IPS-15b (cell line): ENCODE measurements around the gene HNRNPC.

Experiments used
- H3K27me3 ChIP-seq: one replicate; pipeline ENCODE4 v1.6.1; 2013; ENCODE audit warnings: low read length; ENCODE audit not compliant: control insufficient read depth, insufficient read depth
- H3K36me3 ChIP-seq: one replicate; pipeline ENCODE4 v1.6.1; 2013; ENCODE audit warnings: low read length; ENCODE audit not compliant: control insufficient read depth, insufficient read depth
- H3K4me1 ChIP-seq: one replicate; pipeline ENCODE4 v1.6.1; 2013; ENCODE audit warnings: mild to moderate bottlenecking, low read length; ENCODE audit not compliant: control insufficient read depth, insufficient read depth
- H3K4me3 ChIP-seq: one replicate; pipeline ENCODE4 v1.5.1; 2013; ENCODE audit warnings: low read depth, low read length
- H3K9ac ChIP-seq: one replicate; pipeline ENCODE4 v1.6.1; 2013; ENCODE audit warnings: low read depth, mild to moderate bottlenecking, low read length
- H3K9me3 ChIP-seq: one replicate; pipeline ENCODE4 v1.6.1; 2013; ENCODE audit warnings: mild to moderate bottlenecking, low read length; ENCODE audit not compliant: control insufficient read depth, insufficient read depth

HNRNPC gene

DNA sequence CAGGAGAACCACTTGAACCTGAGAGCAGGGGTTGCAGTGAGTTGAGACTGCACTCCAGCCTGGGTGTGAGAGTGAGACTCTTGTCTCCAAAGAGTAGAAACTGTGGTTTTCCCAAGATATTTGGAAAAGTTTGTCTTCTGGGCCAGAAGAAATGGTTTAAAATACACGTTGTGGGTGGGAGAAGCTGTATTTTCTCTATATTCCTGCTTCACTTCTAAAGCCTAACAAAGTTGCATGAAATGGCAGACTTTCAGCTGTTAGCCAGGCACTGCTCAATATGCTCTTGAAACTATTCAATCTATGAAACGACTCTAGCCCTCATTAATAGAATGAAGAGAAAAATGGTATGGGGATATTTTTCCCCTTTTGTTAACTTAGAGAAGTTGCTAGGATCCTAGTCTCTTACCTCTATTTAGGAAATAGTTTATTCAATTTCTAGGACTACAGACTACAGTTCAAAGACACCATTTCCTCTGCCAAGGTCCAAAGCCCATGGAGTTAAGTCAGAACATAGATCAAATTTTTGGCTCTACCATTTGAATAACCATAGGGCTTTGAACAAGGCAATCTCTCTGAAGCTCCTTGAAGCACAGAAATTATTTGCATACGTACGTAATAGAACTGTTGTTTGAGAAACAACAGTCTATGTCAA is 64.1 kb downstream of the HNRNPC start:
- no peaks in the 10 kb centered on the region for H3K27me3 ChIP-seq

GRCh38 chr14:21204167-21205025 is 64.8 kb downstream of the HNRNPC start:
- no peaks in the 10 kb centered on the region for H3K36me3 ChIP-seq
- no peak overlapping the region for H3K4me3 ChIP-seq
- no peaks in the 10 kb centered on the region for H3K9me3 ChIP-seq
- H3K27me3 ChIP-seq = no peaks in the 10 kb centered on the region
- peaks cover 4% of the 10 kb centered on the region for H3K4me1 ChIP-seq
- H3K9ac ChIP-seq = no peak overlapping the region

More for the DNA sequence above, 64.1 kb downstream of the HNRNPC start:
- Histone ChIP-seq H3K9me3 (no peaks in the 10 kb centered on the region), H3K36me3 (no peaks in the 10 kb centered on the region), H3K4me1 (peaks cover 8% of the 10 kb centered on the region), H3K9ac (no peak overlapping the region), H3K4me3 (no peak overlapping the region)

DNA sequence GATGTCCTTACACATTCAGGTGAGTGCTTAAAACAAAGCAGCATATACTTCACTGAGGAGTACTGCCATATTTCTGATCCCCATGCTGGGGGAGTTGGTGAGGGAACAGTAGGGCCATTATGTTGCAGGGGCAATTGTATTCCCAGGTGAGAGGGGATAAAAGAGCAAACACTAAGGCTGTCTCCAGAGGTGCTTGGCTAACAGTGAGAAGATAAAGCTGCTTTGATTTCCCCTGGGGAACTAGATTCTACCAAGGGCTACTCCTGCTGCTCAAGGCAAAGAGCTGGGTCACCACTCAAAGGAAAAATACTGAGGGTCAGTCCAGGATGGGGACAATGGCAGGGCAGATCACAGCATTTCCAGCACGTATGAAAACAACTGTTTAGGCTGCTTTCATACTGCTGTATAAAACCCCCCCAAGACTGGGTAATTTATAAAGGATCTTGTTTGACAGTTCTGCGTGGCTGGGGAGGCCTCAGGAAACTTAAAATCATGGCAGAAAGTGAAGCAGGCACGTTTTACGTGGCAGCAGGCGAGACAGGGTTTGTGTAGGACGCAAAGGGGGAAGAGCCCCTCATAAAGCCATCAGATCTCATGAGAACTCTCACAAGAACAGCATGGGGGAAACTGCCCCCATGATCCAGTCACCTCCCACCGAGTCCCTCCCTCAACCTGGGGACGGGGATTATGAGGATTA is 65.6 kb downstream of the HNRNPC start:
- Histone ChIP-seq H3K9ac (no peak overlapping the region), H3K36me3 (no peaks in the 10 kb centered on the region), H3K27me3 (no peaks in the 10 kb centered on the region), H3K9me3 (no peaks in the 10 kb centered on the region), H3K4me1 (peaks cover 4% of the 10 kb centered on the region), H3K4me3 (no peak overlapping the region)

DNA sequence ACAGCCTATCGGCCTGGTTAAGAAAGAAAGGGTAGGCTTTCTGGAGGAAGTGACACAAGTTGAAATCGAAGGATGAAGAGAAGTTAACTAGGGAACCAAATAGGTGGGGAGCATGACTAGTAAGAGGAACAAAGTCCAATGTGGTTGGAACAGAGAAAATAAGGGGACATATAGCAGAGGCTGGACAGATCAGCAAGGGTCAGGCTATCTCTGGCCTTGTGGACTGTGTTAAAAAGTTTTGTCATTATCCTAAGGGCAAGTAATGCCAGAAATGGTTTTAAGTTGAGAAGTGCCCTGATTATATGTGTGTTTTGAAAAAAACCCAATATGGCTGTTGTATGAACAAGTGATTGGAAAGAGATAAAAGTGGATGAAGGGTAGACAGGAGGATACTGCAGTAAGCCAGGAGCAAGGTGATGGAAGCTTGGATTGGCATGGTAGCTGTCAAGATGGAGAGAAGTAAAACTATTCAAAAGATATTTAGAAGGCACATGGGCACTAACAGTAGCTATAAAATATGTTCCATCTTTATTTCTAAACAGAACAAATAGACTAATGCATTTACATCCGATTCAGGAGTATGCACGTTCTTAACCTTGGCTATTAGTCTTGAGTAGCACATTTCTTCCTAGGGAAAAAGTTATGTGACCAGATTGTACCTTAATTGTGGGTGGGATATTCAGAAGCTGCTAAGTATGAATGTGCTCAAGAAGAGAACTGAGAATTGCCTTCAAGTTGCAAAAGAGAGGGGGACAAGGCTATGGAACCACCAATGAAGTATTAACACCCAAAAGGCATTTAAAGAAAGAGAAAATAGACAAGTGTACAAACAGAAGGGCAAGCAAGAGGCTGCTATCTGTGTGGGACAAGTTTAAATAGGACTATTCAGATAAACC is 66.5 kb downstream of the HNRNPC start:
- Histone ChIP-seq H3K36me3 (no peaks in the 10 kb centered on the region), H3K27me3 (no peaks in the 10 kb centered on the region), H3K4me3 (no peak overlapping the region), H3K9ac (no peak overlapping the region), H3K4me1 (peaks cover 4% of the 10 kb centered on the region), H3K9me3 (no peaks in the 10 kb centered on the region)

DNA sequence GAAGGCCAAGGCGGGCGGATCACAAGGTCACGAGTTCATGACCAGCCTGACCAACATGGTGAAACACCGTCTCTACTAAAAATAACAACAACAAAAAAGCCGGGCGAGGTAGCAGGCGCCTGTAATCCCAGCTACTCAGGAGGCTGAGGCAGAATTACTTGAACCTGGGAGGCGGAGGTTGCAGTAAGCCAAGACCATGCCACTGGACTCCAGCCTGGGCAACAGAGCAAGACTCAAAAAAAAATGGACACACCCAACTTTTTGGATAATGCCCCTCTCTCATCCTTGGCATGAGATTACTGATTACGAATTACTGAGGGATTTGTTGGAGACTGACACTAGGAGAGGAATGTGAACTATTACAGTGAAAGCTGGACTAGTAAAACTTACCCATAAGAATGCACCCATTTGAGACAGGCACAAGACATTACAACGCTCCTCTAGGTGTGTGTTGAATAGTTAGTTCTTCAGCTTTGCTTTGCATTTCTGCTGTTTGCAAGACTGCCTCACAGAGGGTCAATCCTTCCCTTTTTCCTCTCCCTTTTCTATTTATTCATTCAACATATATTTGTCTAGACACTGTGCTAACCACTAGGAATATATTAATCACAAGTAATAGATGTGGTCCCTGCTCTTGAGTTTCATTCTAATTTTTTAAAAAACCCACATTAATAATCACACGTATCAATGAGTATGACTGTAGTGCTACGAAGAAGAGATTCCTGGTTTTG is 67.3 kb downstream of the HNRNPC start:
- Histone ChIP-seq H3K9me3 (no peaks in the 10 kb centered on the region), H3K4me3 (no peak overlapping the region), H3K4me1 (peaks cover 2% of the 10 kb centered on the region), H3K36me3 (no peaks in the 10 kb centered on the region), H3K27me3 (no peaks in the 10 kb centered on the region), H3K9ac (no peak overlapping the region)

DNA sequence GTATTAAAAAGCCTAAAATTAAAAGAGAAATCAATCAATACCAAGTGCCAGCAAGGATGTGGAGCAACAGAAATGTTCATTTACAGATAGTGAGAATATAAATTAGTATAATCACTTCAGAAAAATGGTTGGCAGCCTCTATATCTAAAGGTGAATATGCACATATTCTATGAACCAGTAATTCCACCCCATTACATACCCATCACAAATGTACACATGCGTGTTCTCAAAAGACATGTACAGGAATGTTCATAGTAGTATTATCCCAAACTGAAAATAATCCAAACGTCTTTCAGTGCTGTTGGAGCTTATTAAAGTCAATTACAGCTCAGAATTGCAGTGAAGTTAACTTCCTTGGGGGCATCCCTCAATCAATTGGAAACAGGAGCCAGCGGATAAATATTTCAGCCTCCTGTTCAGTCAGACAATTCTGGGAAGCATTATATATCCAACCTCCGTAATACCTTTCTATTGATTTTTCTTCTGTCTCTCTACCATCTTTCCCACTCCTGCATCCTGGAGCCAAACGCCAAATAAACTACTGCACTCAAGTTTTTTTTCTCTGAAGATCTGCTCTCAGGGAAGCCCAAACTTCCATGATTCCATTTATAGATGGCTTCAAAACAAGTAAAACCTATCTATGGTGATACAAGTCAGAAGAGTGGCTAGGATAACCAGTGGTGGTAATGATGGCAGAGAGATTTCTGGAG is 68.3 kb downstream of the HNRNPC start:
- Histone ChIP-seq H3K27me3 (no peaks in the 10 kb centered on the region), H3K9me3 (no peaks in the 10 kb centered on the region), H3K9ac (no peak overlapping the region), H3K4me3 (no peak overlapping the region), H3K4me1 (no peaks in the 10 kb centered on the region), H3K36me3 (no peaks in the 10 kb centered on the region)

- no peaks in the 10 kb centered on the region for H3K36me3 ChIP-seq
- H3K27me3 ChIP-seq = no peaks in the 10 kb centered on the region
- peaks cover 4% of the 10 kb centered on the region for H3K4me1 ChIP-seq
- H3K4me3 ChIP-seq = no peak overlapping the region
- no peaks in the 10 kb centered on the region for H3K9me3 ChIP-seq
- H3K9ac ChIP-seq = no peak overlapping the region
These were observed 69.4 kb downstream of the HNRNPC start for GRCh38 chr14:21199611-21200560.

GRCh38 chr14:21197418-21198205 is 71.6 kb downstream of the HNRNPC start:
- Histone ChIP-seq H3K4me3 (no peak overlapping the region), H3K9me3 (no peaks in the 10 kb centered on the region), H3K9ac (no peak overlapping the region), H3K4me1 (peaks cover 4% of the 10 kb centered on the region), H3K36me3 (no peaks in the 10 kb centered on the region), H3K27me3 (peaks cover 1% of the 10 kb centered on the region)

GRCh38 chr14:21194597-21194996 is 74.6 kb downstream of the HNRNPC start:
- H3K4me3 ChIP-seq = no peak overlapping the region
- H3K4me1 ChIP-seq = peaks cover 6% of the 10 kb centered on the region
- H3K27me3 ChIP-seq = peaks cover 5% of the 10 kb centered on the region
- H3K36me3 ChIP-seq = no peaks in the 10 kb centered on the region
- no peaks in the 10 kb centered on the region for H3K9me3 ChIP-seq
- H3K9ac ChIP-seq = no peak overlapping the region
